Caco-2 (cell line): Measurements from ENCODE around the gene AUTS2. TPM values are rescaled to one million over a fixed set of nuclear protein-coding genes. Genes with fewer than 3 reads are reported as not detected.

ENCODE experiments used
- BruUV-seq: library from RNA; stranded (reverse); fragments of 400-500 nt; replicated peaks from 2 replicates; lab custom pipeline; 2021; lab: Mats Ljungman, UMichigan
- CTCF ChIA-PET: fragments of 300-600 bp; sonication (Branson Sonifier 250); formaldehyde crosslinking; loops from one replicate; lab custom pipeline; 2022; ENCODE audit warnings: antibody characterized with exemption; lab: Charles Lee
- POLR2A ChIA-PET: fragments of 300-600 bp; sonication (Branson Sonifier 250); formaldehyde crosslinking; loops from one replicate; lab custom pipeline; 2022; ENCODE audit warnings: antibody characterized with exemption; lab: Charles Lee
- DNase-seq, 2 experiments: peaks; one replicate each; pipeline versions ENCODE4 v3.0.0 to v3.0.0-alpha.2; 2020 to 2022
- H3K27me3 ChIP-seq: replicated peaks from 2 replicates; pipeline ENCODE4 v1.6.0; 2011; ENCODE audit warnings: low read length; ENCODE audit not compliant: control insufficient read depth, insufficient read depth
- H3K36me3 ChIP-seq: 2 replicates; pipeline ENCODE4 v1.5.1; 2011; ENCODE audit warnings: low read length; ENCODE audit not compliant: control insufficient read depth, insufficient read depth
- H3K4me1 ChIP-seq: fragments of 250-450 bp; sonication (Bioruptor Pico); 2 replicates; pipeline ENCODE4 v1.5.1; 2020; ENCODE audit warnings: mild to moderate bottlenecking
- H3K4me3 ChIP-seq: 2 replicates; pipeline ENCODE4 v1.5.1; 2011; ENCODE audit warnings: low read depth, mild to moderate bottlenecking, control low read depth, low read length
- H3K9me3 ChIP-seq: fragments of 250-450 bp; sonication (Bioruptor Pico); 2 replicates; pipeline ENCODE4 v1.5.1; 2020; ENCODE audit warnings: mild to moderate bottlenecking, moderate library complexity
- H3K27ac Mint-ChIP-seq: one replicate; pipeline ENCODE4 v1.8.0; 2022; ENCODE audit warnings: mixed read lengths; ENCODE audit not compliant: unreplicated experiment
- H3K27me3 Mint-ChIP-seq: one replicate; pipeline ENCODE4 v1.8.0; 2022; ENCODE audit warnings: mixed read lengths; ENCODE audit not compliant: insufficient read depth, unreplicated experiment
- H3K36me3 Mint-ChIP-seq: one replicate; pipeline ENCODE4 v1.8.0; 2022; ENCODE audit warnings: mild to moderate bottlenecking, mixed read lengths; ENCODE audit not compliant: insufficient read depth, unreplicated experiment
- H3K4me1 Mint-ChIP-seq: one replicate; pipeline ENCODE4 v1.8.0; 2022; ENCODE audit warnings: low read depth, mixed read lengths; ENCODE audit not compliant: unreplicated experiment
- H3K4me3 Mint-ChIP-seq: one replicate; pipeline ENCODE4 v1.8.0; 2022; ENCODE audit warnings: mild to moderate bottlenecking, moderate library complexity, mixed read lengths; ENCODE audit not compliant: unreplicated experiment
- H3K9me3 Mint-ChIP-seq: one replicate; pipeline ENCODE4 v1.8.0; 2022; ENCODE audit warnings: mixed read lengths; ENCODE audit not compliant: unreplicated experiment
- intact Hi-C: fragments of 100-400 bp; cut with micrococcal nuclease; formaldehyde crosslinking; loops from one replicate; pipeline ENCODE4 v1.10.0; 2022; ENCODE audit not compliant: unreplicated experiment
- total RNA-seq: library from RNA; stranded (reverse); gene quantifications from 2 replicates; pipeline ENCODE4 v1.2.3, GENCODE V29; 2022
- TF ChIP-seq, protein P1 (sequence below), 2 experiments: fragments of 200-600 bp in 1 of 2; IDR thresholded peaks; 1 replicate in 1 of 2; 2 replicates in 1 of 2; pipeline versions ENCODE4 v1.5.1 to v1.8.0; 2011 to 2022; ENCODE audit warnings: antibody characterized with exemption in 1 of 2, control low read depth in 1 of 2, inconsistent platforms in 1 of 2, low read depth in 1 of 2, low read length in 1 of 2, mild to moderate bottlenecking in 1 of 2, moderate library complexity in 1 of 2; ENCODE audit not compliant: insufficient read depth in 1 of 2, severe bottlenecking in 1 of 2, unreplicated experiment in 1 of 2

Gene AUTS2
- total RNA-seq, 1 experiment from 2014 or later = 37.1 TPM

DNA sequence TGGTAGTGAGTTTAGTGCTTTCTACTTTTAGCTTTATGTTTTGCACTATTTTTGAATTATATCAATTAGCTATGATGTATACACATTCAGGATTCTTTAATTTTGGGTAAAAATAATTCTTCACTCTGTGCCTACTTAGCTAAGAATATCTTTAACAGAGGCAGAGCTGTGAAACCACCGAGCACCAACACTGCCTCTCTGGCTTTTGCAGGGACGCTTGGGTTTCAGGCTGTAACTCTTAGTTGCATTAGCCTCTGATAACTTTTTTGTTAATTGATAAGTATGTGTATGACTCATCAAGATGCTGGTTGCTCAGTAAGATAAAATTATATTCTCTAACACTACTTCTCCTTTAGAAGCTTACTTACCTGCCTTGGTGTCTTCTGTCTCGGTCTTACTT, 738.3 kb downstream of the AUTS2 start:
- H3K27ac Mint-ChIP-seq = no peak overlapping the region
- POLR2A ChIA-PET = no interaction called here
- H3K9me3 ChIP-seq = no peaks in the 10 kb centered on the region
- no TSS peak for BruUV-seq
- H3K4me3 Mint-ChIP-seq = no peak overlapping the region
- H3K4me1 Mint-ChIP-seq = no peaks in the 10 kb centered on the region
- no peak overlapping the region for H3K4me3 ChIP-seq
- CTCF ChIA-PET = no interaction called here
- H3K9me3 Mint-ChIP-seq = no peaks in the 10 kb centered on the region
- H3K36me3 ChIP-seq = no peaks in the 10 kb centered on the region
- TF ChIP-seq, protein P1, sequence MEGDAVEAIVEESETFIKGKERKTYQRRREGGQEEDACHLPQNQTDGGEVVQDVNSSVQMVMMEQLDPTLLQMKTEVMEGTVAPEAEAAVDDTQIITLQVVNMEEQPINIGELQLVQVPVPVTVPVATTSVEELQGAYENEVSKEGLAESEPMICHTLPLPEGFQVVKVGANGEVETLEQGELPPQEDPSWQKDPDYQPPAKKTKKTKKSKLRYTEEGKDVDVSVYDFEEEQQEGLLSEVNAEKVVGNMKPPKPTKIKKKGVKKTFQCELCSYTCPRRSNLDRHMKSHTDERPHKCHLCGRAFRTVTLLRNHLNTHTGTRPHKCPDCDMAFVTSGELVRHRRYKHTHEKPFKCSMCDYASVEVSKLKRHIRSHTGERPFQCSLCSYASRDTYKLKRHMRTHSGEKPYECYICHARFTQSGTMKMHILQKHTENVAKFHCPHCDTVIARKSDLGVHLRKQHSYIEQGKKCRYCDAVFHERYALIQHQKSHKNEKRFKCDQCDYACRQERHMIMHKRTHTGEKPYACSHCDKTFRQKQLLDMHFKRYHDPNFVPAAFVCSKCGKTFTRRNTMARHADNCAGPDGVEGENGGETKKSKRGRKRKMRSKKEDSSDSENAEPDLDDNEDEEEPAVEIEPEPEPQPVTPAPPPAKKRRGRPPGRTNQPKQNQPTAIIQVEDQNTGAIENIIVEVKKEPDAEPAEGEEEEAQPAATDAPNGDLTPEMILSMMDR (IDR thresholded peaks at IDR 0.05; ENCODE audit: insufficient read depth in 1 of 2, low read depth in 1 of 2, low read length in 1 of 2, severe bottlenecking in 1 of 2, unreplicated experiment in 1 of 2) = no peak
- no peaks in the 10 kb centered on the region for H3K27me3 ChIP-seq
- intact Hi-C loops = no loop called here
- no peak for DNase-seq
- H3K36me3 Mint-ChIP-seq = no peaks in the 10 kb centered on the region
- no peaks in the 10 kb centered on the region for H3K4me1 ChIP-seq
- no peaks in the 10 kb centered on the region for H3K27me3 Mint-ChIP-seq

DNA sequence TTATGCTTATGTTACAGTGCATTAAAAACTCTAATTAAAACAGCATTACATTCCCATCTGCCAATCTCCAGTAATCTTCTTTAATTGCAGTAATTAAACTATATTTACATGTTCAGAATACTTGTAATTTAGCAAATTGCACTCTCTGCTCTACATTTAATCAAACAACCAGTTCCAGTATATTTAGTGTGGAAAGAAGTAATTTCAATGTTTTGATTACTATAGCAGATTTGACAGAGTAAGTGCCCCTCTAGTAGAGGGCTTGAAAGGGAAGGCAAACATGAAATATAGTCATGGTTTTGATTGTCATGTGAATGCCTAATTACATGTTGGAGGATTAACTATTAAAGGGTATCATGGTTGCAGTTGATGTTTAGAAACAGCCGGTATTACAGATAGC, 739.7 kb downstream of the AUTS2 start:
- ChIA-PET CTCF (no interaction called here), POLR2A (no interaction called here)
- TF ChIP-seq, protein P1 (IDR thresholded peaks at IDR 0.05; ENCODE audit: insufficient read depth in 1 of 2, low read depth in 1 of 2, low read length in 1 of 2, severe bottlenecking in 1 of 2, unreplicated experiment in 1 of 2) = no peak
- Mint-ChIP-seq H3K36me3 (no peaks in the 10 kb centered on the region), H3K9me3 (no peaks in the 10 kb centered on the region), H3K4me3 (no peak overlapping the region), H3K4me1 (no peaks in the 10 kb centered on the region), H3K27me3 (no peaks in the 10 kb centered on the region), H3K27ac (no peak overlapping the region)
- intact Hi-C loops = no loop called here
- Histone ChIP-seq H3K9me3 (no peaks in the 10 kb centered on the region), H3K36me3 (no peaks in the 10 kb centered on the region), H3K27me3 (no peaks in the 10 kb centered on the region), H3K4me1 (no peaks in the 10 kb centered on the region), H3K4me3 (no peak overlapping the region)
- DNase-seq = no peak
- BruUV-seq = no TSS peak

DNA sequence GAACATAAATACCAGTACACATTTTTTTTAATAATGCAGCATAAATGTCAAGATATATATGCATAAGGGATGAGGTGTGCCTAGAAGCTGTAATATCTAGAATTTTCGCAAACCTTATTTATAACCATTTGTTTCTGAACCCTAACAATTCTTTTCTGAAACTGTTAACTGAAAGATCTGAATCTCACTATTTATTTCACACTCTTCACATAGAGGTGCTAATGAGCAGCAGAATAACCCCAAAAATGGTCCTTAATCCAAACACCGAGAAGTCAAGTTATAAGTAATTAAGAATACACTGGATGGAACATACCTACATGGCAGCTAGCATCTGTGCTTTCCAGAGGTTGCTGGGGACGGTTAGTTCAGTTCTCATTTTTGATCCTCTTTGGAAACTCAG, 742.0 kb downstream of the AUTS2 start:
- Histone ChIP-seq H3K27me3 (no peaks in the 10 kb centered on the region), H3K9me3 (no peaks in the 10 kb centered on the region), H3K36me3 (no peaks in the 10 kb centered on the region), H3K4me3 (no peak overlapping the region), H3K4me1 (no peaks in the 10 kb centered on the region)
- no peak for DNase-seq
- H3K4me1 Mint-ChIP-seq = no peaks in the 10 kb centered on the region
- H3K4me3 Mint-ChIP-seq = no peak overlapping the region
- CTCF ChIA-PET = no interaction called here
- POLR2A ChIA-PET = no interaction called here
- no peaks in the 10 kb centered on the region for H3K27me3 Mint-ChIP-seq
- no peaks in the 10 kb centered on the region for H3K36me3 Mint-ChIP-seq
- intact Hi-C loops = no loop called here
- no peaks in the 10 kb centered on the region for H3K9me3 Mint-ChIP-seq
- BruUV-seq = no TSS peak
- TF ChIP-seq, protein P1 (IDR thresholded peaks at IDR 0.05; ENCODE audit: insufficient read depth in 1 of 2, low read depth in 1 of 2, low read length in 1 of 2, severe bottlenecking in 1 of 2, unreplicated experiment in 1 of 2) = no peak
- no peak overlapping the region for H3K27ac Mint-ChIP-seq
